GM04504 (cell line): ENCODE data around the gene BMP7.
A peak's percentile ranks its signal among the peaks of the same experiment; 100 is the strongest.
"Not testable (repeated sequence)": the region's sequence is repeated elsewhere in the genome, so short reads cannot be mapped to it uniquely, and the experiment has no call there.

Experiments used
- DNase-seq: peaks from one replicate; pipeline ENCODE4 v3.0.0-alpha.2; 2012; ENCODE audit warnings: low read depth

BMP7 gene

GRCh38 chr20:57210911-57211280, 55.5 kb downstream of the BMP7 start:
- no peak for DNase-seq

GRCh38 chr20:57210054-57210910, 56.2 kb downstream of the BMP7 start:
- no peak for DNase-seq

- DNase-seq, result no peak
Observed at GRCh38 chr20:57209413-57209812, 57.0 kb downstream of the BMP7 start.

GRCh38 chr20:57208198-57208597, 58.2 kb downstream of the BMP7 start:
- no peak for DNase-seq

GRCh38 chr20:57207251-57207650, 59.2 kb downstream of the BMP7 start:
- DNase-seq, result no peak

- DNase-seq, result peak; percentile 69
Observed at GRCh38 chr20:57205606-57206219, 60.7 kb downstream of the BMP7 start.

- no peak for DNase-seq
Observed at GRCh38 chr20:57203986-57204385, 62.5 kb downstream of the BMP7 start.

GRCh38 chr20:57203204-57203603, 63.2 kb downstream of the BMP7 start:
- DNase-seq, result no peak

GRCh38 chr20:57202309-57202708, 64.1 kb downstream of the BMP7 start:
- DNase-seq, result no peak

- no peak for DNase-seq
Observed at GRCh38 chr20:57200882-57201695, 65.4 kb downstream of the BMP7 start.

GRCh38 chr20:57199656-57200405, 66.6 kb downstream of the BMP7 start:
- DNase-seq, result no peak

GRCh38 chr20:57198132-57199072, 68.0 kb downstream of the BMP7 start:
- no peak for DNase-seq

- no peak for DNase-seq
Observed at GRCh38 chr20:57197352-57198131, 68.9 kb downstream of the BMP7 start.

- peak; percentile 76 for DNase-seq
Observed at GRCh38 chr20:57195469-57196100, 70.9 kb downstream of the BMP7 start.

GRCh38 chr20:57195023-57195422, 71.4 kb downstream of the BMP7 start:
- no peak for DNase-seq

GRCh38 chr20:57194154-57194553, 72.3 kb downstream of the BMP7 start:
- DNase-seq, result no peak

- DNase-seq, result no peak
Observed at GRCh38 chr20:57193094-57193493, 73.3 kb downstream of the BMP7 start.

GRCh38 chr20:57192311-57192710, 74.1 kb downstream of the BMP7 start:
- no peak for DNase-seq

GRCh38 chr20:57191265-57191638, 75.2 kb downstream of the BMP7 start:
- DNase-seq, result not testable (repeated sequence)
